Kidney (tissue), 14 donors: Measurements from ENCODE around the gene C1QTNF9B. TPM values are rescaled to one million over a fixed set of nuclear protein-coding genes. Genes with fewer than 3 reads are reported as not detected.
"Not testable (repeated sequence)": the region's sequence is repeated elsewhere in the genome, so short reads cannot be mapped to it uniquely, and the experiment has no call there.

ENCODE experiments used
- DNase-seq, 5 donors: peaks; one replicate each; pipeline ENCODE4 v3.0.0-alpha.2; 2013 to 2020
- FAIRE-seq: peaks from 2 replicates; lab custom pipeline; 2012; peaks lifted over from hg19 to GRCh38; lab: Jason Lieb, UNC
- H3K27ac ChIP-seq, 2 donors: one replicate each; pipeline ENCODE4 v1.7.0; 2013; ENCODE audit warnings: low read depth in 2 of 2, low read length in 2 of 2, inconsistent platforms in 1 of 2
- H3K27me3 ChIP-seq: one replicate; pipeline ENCODE4 v1.7.1; 2013; ENCODE audit warnings: low read length, inconsistent platforms; ENCODE audit not compliant: control insufficient read depth, insufficient read depth
- H3K36me3 ChIP-seq, 3 donors: one replicate each; pipeline versions ENCODE4 v1.7.0 to v1.7.1; 2013; ENCODE audit warnings: low read length in 3 of 3, control low read depth in 1 of 3, inconsistent platforms in 1 of 3; ENCODE audit not compliant: insufficient read depth in 3 of 3, control insufficient read depth in 2 of 3
- H3K4me1 ChIP-seq, 3 donors: one replicate each; pipeline versions ENCODE4 v1.7.0 to v1.7.1; 2013; ENCODE audit warnings: low read length in 3 of 3, inconsistent platforms in 1 of 3, low read depth in 1 of 3; ENCODE audit not compliant: control insufficient read depth in 2 of 3, insufficient read depth in 2 of 3
- H3K4me3 ChIP-seq, 3 donors: one replicate each; pipeline versions ENCODE4 v1.7.0 to v1.8.1; 2013; ENCODE audit warnings: low read length in 3 of 3, control low read depth in 1 of 3, inconsistent platforms in 1 of 3
- H3K9ac ChIP-seq, 3 donors: one replicate each; pipeline versions ENCODE4 v1.7.0 to v1.7.1; 2013; ENCODE audit warnings: low read length in 3 of 3, control low read depth in 1 of 3, inconsistent platforms in 1 of 3
- H3K9me3 ChIP-seq, 3 donors: one replicate each; pipeline versions ENCODE4 v1.7.0 to v1.7.1; 2013; ENCODE audit warnings: low read length in 3 of 3, control low read depth in 1 of 3, inconsistent platforms in 1 of 3; ENCODE audit not compliant: control insufficient read depth in 2 of 3, insufficient read depth in 1 of 3
- intact Hi-C: fragments of 100-400 bp; cut with DNase I; formaldehyde crosslinking; loops from one replicate; pipeline ENCODE4 v1.11.1; 2022
- polyA plus RNA-seq: library from polyadenylated mRNA; stranded (reverse); fragments of 350-450 nt; fragmentation: Illumina TruSeq; extraction: RNeasy Lipid Tissue Mini Kit (QIAGEN cat#74804); gene quantifications from one replicate; pipeline ENCODE4 v1.2.3, GENCODE V29; 2014; ENCODE audit warnings: low read depth, low replicate concordance; ENCODE audit not compliant: insufficient read depth
- total RNA-seq: library from RNA; stranded (reverse); fragmentation: NEBNext Ultra II Directional; extraction: Animal tissue kit (Norgen Biotek cat#: 25700); gene quantifications from one replicate; pipeline ENCODE4 v1.2.1, GENCODE V29; 2021
- TF ChIP-seq, protein P1 (sequence below): IDR thresholded peaks from 3 replicates; pipeline ENCODE4 v1.5.1; 2012; ENCODE audit warnings: mild to moderate bottlenecking, moderate library complexity, borderline replicate concordance; ENCODE audit not compliant: insufficient read depth; ENCODE audit errors: extremely low read depth
- donor health status: control.
- donor health status: control.
- donor health status: control.
- donor health status: control.
- donor health status: control.
- donor health status: DM: yes; HTN: yes; CAD: no.
- donor health status: Normal renal cell carcinoma (clear cell type).

The C1QTNF9B gene
- total and polyA plus RNA-seq, 2 donors from 2014 or later = not detected

DNA sequence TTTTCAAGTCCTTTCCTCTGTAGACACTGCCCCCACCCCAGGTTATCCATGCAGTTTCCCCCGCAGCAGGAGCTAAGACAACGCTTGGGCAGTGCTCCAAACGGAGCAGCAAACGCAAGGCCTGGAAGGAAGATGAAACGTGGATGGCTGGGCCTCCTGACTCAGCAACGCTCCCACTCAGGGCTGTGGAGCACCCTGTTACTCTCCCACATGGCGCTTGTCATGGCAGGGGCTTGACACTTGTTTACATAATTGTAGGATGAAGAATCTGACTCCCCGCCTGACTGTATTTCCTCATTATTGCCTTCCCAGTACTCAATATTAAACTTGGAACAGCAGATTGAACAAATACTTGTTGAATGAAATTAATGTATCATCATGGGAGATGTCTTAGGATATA, 799 bp upstream of the C1QTNF9B start:
- H3K4me1 ChIP-seq = no peaks in the 10 kb centered on the region
- H3K4me3 ChIP-seq = no peak overlapping the region
- H3K27ac ChIP-seq = no peak overlapping the region
- no peaks in the 10 kb centered on the region for H3K36me3 ChIP-seq
- H3K27me3 ChIP-seq = no peaks in the 10 kb centered on the region
- DNase-seq (peak in 1 of 5 donors; percentile 19), FAIRE-seq (no peak)
- H3K9ac ChIP-seq = no peak overlapping the region
- intact Hi-C loops = no loop called here
- TF ChIP-seq, protein P1, sequence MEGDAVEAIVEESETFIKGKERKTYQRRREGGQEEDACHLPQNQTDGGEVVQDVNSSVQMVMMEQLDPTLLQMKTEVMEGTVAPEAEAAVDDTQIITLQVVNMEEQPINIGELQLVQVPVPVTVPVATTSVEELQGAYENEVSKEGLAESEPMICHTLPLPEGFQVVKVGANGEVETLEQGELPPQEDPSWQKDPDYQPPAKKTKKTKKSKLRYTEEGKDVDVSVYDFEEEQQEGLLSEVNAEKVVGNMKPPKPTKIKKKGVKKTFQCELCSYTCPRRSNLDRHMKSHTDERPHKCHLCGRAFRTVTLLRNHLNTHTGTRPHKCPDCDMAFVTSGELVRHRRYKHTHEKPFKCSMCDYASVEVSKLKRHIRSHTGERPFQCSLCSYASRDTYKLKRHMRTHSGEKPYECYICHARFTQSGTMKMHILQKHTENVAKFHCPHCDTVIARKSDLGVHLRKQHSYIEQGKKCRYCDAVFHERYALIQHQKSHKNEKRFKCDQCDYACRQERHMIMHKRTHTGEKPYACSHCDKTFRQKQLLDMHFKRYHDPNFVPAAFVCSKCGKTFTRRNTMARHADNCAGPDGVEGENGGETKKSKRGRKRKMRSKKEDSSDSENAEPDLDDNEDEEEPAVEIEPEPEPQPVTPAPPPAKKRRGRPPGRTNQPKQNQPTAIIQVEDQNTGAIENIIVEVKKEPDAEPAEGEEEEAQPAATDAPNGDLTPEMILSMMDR = no peak
- no peaks in the 10 kb centered on the region for H3K9me3 ChIP-seq

DNA sequence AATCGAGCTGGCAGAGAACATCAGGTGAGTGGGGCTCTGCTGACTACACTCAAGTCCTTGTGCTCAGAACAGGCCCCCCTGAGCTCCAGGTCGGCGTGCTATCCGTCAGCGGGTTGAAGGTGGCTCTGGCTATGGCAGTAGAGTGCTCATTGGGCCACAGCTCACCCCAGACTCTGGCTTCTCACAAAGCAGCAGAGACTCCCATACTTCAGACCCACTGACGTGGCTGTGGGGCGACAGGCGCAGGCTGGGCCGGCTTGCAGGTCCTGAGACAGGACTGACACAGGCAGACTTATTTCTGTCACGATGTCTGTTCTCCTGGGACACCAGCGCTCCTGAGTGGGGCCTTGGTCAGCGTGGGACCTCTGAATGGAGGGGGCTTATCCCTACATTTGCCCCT, 2.6 kb downstream of the C1QTNF9B start:
- H3K27me3 ChIP-seq, DNase-seq, H3K9ac ChIP-seq, intact Hi-C loops, H3K36me3 ChIP-seq, H3K4me3 ChIP-seq, H3K4me1 ChIP-seq, FAIRE-seq, H3K9me3 ChIP-seq, H3K27ac ChIP-seq: not testable (repeated sequence)

DNA sequence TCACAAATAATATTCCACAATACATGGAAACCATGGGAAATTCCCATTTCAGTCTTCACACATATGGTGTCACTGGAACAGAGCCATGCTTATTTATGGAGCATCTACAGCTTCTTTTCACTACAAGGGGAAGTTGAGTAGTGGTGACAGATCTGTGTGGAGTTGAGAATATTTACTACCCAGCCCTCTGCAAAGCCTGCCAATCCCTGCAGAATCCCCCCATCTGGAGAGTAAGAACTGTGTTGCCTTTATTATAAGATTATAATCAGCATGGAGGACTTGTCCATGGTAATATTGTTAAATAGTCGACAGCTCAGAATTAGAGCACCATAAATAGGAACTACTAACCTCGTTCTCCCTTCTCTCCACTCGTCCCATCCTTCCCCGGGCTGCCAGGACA, 3.5 kb downstream of the C1QTNF9B start:
- FAIRE-seq, intact Hi-C loops: not testable (repeated sequence)

DNA sequence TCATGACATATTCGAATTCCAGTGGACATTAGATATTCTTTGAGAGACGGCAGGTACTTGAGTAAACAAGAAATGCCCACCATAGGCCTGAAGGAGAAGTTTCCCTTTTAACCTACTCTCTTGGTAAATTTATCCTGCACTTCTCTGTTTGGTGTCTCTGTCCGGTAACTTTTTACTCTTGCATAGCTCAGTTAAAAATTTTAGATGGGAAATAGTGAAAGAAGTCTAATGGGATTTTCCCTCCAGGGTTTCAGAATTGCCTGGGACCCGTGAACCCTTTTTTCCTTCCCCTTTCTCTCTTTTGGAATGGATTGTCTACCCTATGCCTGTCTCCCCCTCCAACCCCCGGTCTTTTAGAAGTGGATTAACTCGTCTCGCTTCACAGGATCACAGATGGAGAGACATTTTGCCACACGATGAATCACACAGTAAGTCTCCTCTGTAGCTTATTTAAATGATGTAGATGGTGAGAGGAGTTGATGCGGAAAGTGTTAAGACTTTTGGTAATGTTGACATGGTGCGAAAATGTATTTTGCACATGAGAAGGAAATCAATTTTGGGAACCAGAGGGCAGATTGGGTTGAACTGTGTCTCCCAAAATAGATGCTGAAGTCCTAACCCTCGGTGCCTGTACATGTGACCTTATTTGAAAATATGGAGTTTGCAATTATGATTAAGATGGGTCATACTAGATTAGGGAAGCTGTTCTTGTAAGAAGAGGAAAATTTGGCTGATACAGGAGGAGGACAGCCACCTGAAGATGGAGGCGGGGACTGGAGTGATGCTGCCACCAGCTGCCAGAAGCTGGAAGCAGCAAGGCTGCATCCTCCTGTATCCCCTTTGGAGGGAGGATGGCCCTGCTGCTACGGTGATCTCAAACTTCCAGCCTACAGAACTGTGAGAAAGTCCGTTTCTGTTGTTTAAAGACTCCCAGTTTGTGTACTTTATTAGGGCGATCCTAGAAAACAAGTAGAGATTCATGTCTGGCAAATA, 7.4 kb downstream of the C1QTNF9B start:
- Histone ChIP-seq H3K4me3 (peak overlapping the region; percentile 4 to 95 (median 54)), H3K27ac (no peak overlapping the region), H3K36me3 (peaks cover 0 to 1% (median 0%) of the 10 kb centered on the region in 3 donors), H3K9ac (peak overlapping the region in 1 of 3 donors; percentile 21), H3K9me3 (no peaks in the 10 kb centered on the region), H3K4me1 (peaks cover 0 to 9% (median 2%) of the 10 kb centered on the region in 3 donors), H3K27me3 (no peaks in the 10 kb centered on the region)
- intact Hi-C loops = no loop called here
- DNase-seq (no peak), FAIRE-seq (no peak)
- TF ChIP-seq, protein P1 = no peak

More for the DNA sequence above, 3.5 kb downstream of the C1QTNF9B start:
- H3K27me3 ChIP-seq, H3K9ac ChIP-seq, H3K4me3 ChIP-seq, DNase-seq, H3K9me3 ChIP-seq, H3K27ac ChIP-seq, H3K4me1 ChIP-seq, H3K36me3 ChIP-seq: not testable (repeated sequence)
